Endothelial cell of umbilical vein (primary cell): ENCODE results near the gene C10orf105.

Experiments used
- EZH2 ChIP-seq: IDR thresholded peaks from 2 replicates; pipeline ENCODE4 v1.6.1; 2012; ENCODE audit warnings: borderline replicate concordance, low read depth, mild to moderate bottlenecking, moderate library complexity, low read length, inconsistent platforms; ENCODE audit not compliant: severe bottlenecking
- POLR2A ChIP-seq: IDR thresholded peaks from 2 replicates; pipeline ENCODE4 v1.6.1; 2012; ENCODE audit warnings: low read depth, mild to moderate bottlenecking, control low read depth, low read length
- TF ChIP-seq, protein P1 (sequence below), 2 donors: IDR thresholded peaks; 1 replicate in 1 of 2; 2 replicates in 1 of 2; pipeline ENCODE4 v1.5.1; 2011; ENCODE audit warnings: low read length in 2 of 2, mild to moderate bottlenecking in 2 of 2, moderate library complexity in 2 of 2, control low read depth in 1 of 2, inconsistent platforms in 1 of 2, low read depth in 1 of 2; ENCODE audit not compliant: insufficient read depth in 1 of 2; ENCODE audit errors: extremely low read depth in 1 of 2

DNA sequence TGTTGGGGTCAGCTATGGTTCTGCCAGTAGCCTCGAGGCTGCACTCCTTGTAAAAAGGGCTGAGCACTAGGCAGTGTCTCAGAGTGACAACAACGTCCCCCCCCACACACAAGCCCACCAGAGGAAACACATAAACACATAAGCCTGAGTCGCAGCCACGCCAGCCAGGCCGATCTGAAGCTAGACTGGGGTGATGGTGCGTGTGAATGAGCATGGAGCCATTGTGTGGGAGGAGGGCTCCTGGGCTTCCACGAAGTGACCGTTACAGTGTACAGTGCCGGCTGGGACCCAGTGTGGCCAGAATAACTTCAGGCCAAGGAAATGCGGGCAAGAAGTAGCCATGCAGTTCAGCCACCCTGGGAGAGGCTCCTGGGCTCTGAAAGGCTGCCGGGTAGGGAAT is 3.7 kb upstream of the C10orf105 start:
- TF ChIP-seq, protein P1, sequence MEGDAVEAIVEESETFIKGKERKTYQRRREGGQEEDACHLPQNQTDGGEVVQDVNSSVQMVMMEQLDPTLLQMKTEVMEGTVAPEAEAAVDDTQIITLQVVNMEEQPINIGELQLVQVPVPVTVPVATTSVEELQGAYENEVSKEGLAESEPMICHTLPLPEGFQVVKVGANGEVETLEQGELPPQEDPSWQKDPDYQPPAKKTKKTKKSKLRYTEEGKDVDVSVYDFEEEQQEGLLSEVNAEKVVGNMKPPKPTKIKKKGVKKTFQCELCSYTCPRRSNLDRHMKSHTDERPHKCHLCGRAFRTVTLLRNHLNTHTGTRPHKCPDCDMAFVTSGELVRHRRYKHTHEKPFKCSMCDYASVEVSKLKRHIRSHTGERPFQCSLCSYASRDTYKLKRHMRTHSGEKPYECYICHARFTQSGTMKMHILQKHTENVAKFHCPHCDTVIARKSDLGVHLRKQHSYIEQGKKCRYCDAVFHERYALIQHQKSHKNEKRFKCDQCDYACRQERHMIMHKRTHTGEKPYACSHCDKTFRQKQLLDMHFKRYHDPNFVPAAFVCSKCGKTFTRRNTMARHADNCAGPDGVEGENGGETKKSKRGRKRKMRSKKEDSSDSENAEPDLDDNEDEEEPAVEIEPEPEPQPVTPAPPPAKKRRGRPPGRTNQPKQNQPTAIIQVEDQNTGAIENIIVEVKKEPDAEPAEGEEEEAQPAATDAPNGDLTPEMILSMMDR (IDR thresholded peaks at IDR 0.05; ENCODE audit: extremely low read depth in 1 of 2, insufficient read depth in 1 of 2, low read depth in 1 of 2, low read length in 2 of 2) = no peak
- TF ChIP-seq POLR2A (no peak), EZH2 (no peak)
